ENCODE measurements around the gene ANKRD49. TPM values are rescaled to one million over a fixed set of nuclear protein-coding genes. Genes with fewer than 3 reads are reported as not detected.

The ANKRD49 gene
- total and polyA plus RNA-seq, 2 of the 4 experiments (the other 2 are of a cell fraction): 7.2 to 10.4 TPM

GRCh38 chr11:94457118-94458029 lies 36.4 kb upstream of the ANKRD49 start:
- Histone ChIP-seq H3K4me1 (ENCODE audit: control insufficient read depth, insufficient read depth, low read length) (no peaks in the 10 kb centered on the region), H3K14ac (replicated peaks; ENCODE audit: low read depth, low read length) (no peak overlapping the region), H2BK15ac (ENCODE audit: low read depth, low read length) (no peak overlapping the region), H4K91ac (ENCODE audit: insufficient read depth, low read depth, low read length) (no peak overlapping the region), H3K56ac (ENCODE audit: extremely low read depth, insufficient read depth, low read length) (no peak overlapping the region), H3K18ac (ENCODE audit: low read depth, low read length) (no peak overlapping the region), H3K36me3 (ENCODE audit: control insufficient read depth, insufficient read depth, low read length) (peaks cover 3% of the 10 kb centered on the region; the same call in 1 of the 2 replicates), H2BK5ac (ENCODE audit: low read depth, low read length, poor library complexity, severe bottlenecking) (no peak overlapping the region), H3K4ac (ENCODE audit: low read depth, low read length) (no peak overlapping the region), H2AK5ac (ENCODE audit: low read depth, low read length) (no peak overlapping the region), H3K27me3 (ENCODE audit: control insufficient read depth, insufficient read depth, low read length) (no peaks in the 10 kb centered on the region), H3K9me1 (ENCODE audit: insufficient read depth, low read length) (no peaks in the 10 kb centered on the region; the same call in 1 of the 2 replicates), H3K9me3 (ENCODE audit: control insufficient read depth, insufficient read depth, low read length) (no peaks in the 10 kb centered on the region), H2AK9ac (replicated peaks; ENCODE audit: low read depth, low read length, poor library complexity) (no peak overlapping the region), H3K27ac (ENCODE audit: insufficient read depth, low read length) (no peak overlapping the region), H4K20me1 (ENCODE audit: insufficient read depth, low read length) (no peaks in the 10 kb centered on the region), H4K8ac (ENCODE audit: low read depth in 2 of 2, low read length in 2 of 2) (no peak overlapping the region), H2AFZ (replicated peaks; ENCODE audit: low read length, poor library complexity) (no peak overlapping the region), H3K4me2 (ENCODE audit: low read depth, low read length) (no peak overlapping the region), H3K4me3 (ENCODE audit: insufficient read depth, low read depth, low read length) (no peak overlapping the region), H4K5ac (ENCODE audit: low read depth, low read length) (no peak overlapping the region), H3K9ac (ENCODE audit: low read depth, low read length) (no peak overlapping the region), H3K79me1 (ENCODE audit: low read depth in 1 of 2, low read length in 2 of 2) (no peaks in the 10 kb centered on the region), H2BK20ac (ENCODE audit: low read depth, low read length) (no peak overlapping the region), H2BK120ac (ENCODE audit: low read depth, low read length) (no peak overlapping the region), H3K23ac (ENCODE audit: low read depth, low read length) (no peak overlapping the region)
- POLR2A ChIA-PET (ENCODE audit: unreplicated experiment): no interaction called here
- TF ChIP-seq CHD1 (IDR thresholded peaks at IDR 0.05; ENCODE audit: low read depth, low read length): no peak
- TF ChIP-seq MAZ (IDR thresholded peaks at IDR 0.05; ENCODE audit: borderline replicate concordance, low read depth, low read length): no peak
- no peak for TF ChIP-seq RFX5 (IDR thresholded peaks at IDR 0.05; ENCODE audit: low read depth, low read length)
- peak; percentile 30; the same call in 1 of the 2 replicates for TF ChIP-seq MAFK (IDR thresholded peaks at IDR 0.05; ENCODE audit: low read depth, low read length)
- TF ChIP-seq FOS (IDR thresholded peaks at IDR 0.05; ENCODE audit: low read depth, low read length): no peak
- TF ChIP-seq, protein P1, sequence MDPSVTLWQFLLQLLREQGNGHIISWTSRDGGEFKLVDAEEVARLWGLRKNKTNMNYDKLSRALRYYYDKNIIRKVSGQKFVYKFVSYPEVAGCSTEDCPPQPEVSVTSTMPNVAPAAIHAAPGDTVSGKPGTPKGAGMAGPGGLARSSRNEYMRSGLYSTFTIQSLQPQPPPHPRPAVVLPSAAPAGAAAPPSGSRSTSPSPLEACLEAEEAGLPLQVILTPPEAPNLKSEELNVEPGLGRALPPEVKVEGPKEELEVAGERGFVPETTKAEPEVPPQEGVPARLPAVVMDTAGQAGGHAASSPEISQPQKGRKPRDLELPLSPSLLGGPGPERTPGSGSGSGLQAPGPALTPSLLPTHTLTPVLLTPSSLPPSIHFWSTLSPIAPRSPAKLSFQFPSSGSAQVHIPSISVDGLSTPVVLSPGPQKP (IDR thresholded peaks at IDR 0.05; ENCODE audit: borderline replicate concordance, low read depth, low read length): no peak
- no peak for TF ChIP-seq CEBPB (IDR thresholded peaks at IDR 0.05; ENCODE audit: low read depth, low read length)
- TF ChIP-seq SMC3 (IDR thresholded peaks at IDR 0.05; ENCODE audit: low read depth, low read length): no peak
- peak; percentile 72 for TF ChIP-seq NFE2L2 (IDR thresholded peaks at IDR 0.05; ENCODE audit: low read depth, low read length)
- TF ChIP-seq RCOR1 (IDR thresholded peaks at IDR 0.05; ENCODE audit: insufficient replicate concordance, low read length): no peak
- in situ Hi-C loops (cut with MboI; ENCODE audit: low sequenced_read_pairs) (no loop called here), dilution Hi-C loops (cut with HindIII; ENCODE audit: low sequenced_read_pairs, unreplicated experiment) (no loop called here), intact Hi-C loops (cut with micrococcal nuclease) (no loop called here)
- no peak for ATAC-seq (ENCODE audit: low read depth)
- BruUV-seq (replicated peaks): no TSS peak
- WGBS, 2 experiments (ENCODE audit: extremely low coverage in 2 of 2, insufficient read length in 1 of 2): no CpG with 5 or more reads among the region's 4 CpGs
- CTCF ChIA-PET: no interaction called here
- peak; percentile 4 for DNase-seq

Measured in IMR-90 (cell line).